ENCODE data around the gene GPER1.

The GPER1 gene

DNA sequence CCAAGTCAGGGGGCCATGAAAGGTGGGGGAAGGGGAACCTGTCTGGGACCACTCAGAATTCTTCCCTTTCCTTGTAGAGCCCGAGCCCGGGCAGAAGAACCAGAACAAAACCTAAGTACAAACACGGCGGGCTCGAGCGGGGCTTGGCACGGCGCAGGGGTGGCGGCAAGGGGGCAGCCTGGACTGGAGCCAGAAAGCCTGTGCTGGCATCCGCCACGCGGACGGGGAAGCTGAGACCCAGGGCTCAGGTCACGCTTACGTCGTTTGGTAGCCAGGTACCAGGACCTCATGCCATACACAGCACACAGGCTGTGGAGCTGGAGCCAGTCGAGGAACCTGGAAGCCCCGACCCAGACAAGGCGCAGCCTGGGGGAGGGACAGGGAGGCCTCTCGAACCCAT, 6.6 kb upstream of the GPER1 start:
- H3K9ac ChIP-seq (ENCODE audit: low read length in 2 of 2): no peak overlapping the region
- peaks cover 20% of the 10 kb centered on the region for H3K4me1 ChIP-seq (ENCODE audit: control insufficient read depth, insufficient read depth, low read length)
- H3K9me3 ChIP-seq (ENCODE audit: control insufficient read depth in 2 of 2, low read length in 2 of 2): no peaks in the 10 kb centered on the region
- no peak overlapping the region for H3K27ac ChIP-seq (ENCODE audit: low read length)
- H3K27me3 ChIP-seq (ENCODE audit: control insufficient read depth in 1 of 2, insufficient read depth in 2 of 2, low read length in 2 of 2): no peaks in the 10 kb centered on the region
- H3K36me3 ChIP-seq (ENCODE audit: control insufficient read depth in 2 of 2, insufficient read depth in 2 of 2, low read length in 2 of 2): no peaks in the 10 kb centered on the region
- H3K4me3 ChIP-seq (ENCODE audit: low read length in 2 of 2): peak overlapping the region; percentile 36 to 64

DNA sequence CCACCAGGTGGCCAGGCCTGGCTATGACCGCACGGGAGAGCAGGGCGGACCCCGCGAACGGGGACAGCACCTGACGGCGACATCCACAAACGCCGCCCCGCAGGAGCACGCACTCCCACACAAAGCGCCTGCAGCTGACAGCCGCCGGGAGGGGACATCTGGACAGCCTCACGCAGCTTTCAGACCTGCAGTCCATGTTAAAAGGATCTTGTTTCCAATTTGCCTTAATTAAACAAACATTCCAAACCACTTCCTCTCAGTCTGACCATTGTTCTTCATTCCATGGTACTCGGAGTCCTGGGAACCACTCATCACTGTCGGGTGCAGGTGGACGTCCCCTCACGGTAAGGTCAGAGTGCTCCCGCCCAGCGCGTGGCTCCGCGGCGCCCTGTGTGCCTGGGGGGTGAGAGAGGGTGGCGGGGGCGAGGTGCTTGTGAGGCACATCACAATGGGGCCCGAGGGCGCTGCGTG, 5.9 kb upstream of the GPER1 start:
- Histone ChIP-seq H3K27ac (ENCODE audit: low read length) (no peak overlapping the region), H3K36me3 (ENCODE audit: control insufficient read depth in 2 of 2, insufficient read depth in 2 of 2, low read length in 2 of 2) (no peaks in the 10 kb centered on the region), H3K4me1 (ENCODE audit: control insufficient read depth, insufficient read depth, low read length) (peaks cover 26% of the 10 kb centered on the region), H3K27me3 (ENCODE audit: control insufficient read depth in 1 of 2, insufficient read depth in 2 of 2, low read length in 2 of 2) (no peaks in the 10 kb centered on the region), H3K4me3 (ENCODE audit: low read length in 2 of 2) (peak overlapping the region; percentile 36 to 64), H3K9me3 (ENCODE audit: control insufficient read depth in 2 of 2, low read length in 2 of 2) (no peaks in the 10 kb centered on the region), H3K9ac (ENCODE audit: low read length in 2 of 2) (no peak overlapping the region)

- no peak overlapping the region for H3K4me3 ChIP-seq (ENCODE audit: low read length in 2 of 2)
- no peaks in the 10 kb centered on the region for H3K27me3 ChIP-seq (ENCODE audit: control insufficient read depth in 1 of 2, insufficient read depth in 2 of 2, low read length in 2 of 2)
- no peaks in the 10 kb centered on the region for H3K9me3 ChIP-seq (ENCODE audit: control insufficient read depth in 2 of 2, low read length in 2 of 2)
- H3K27ac ChIP-seq (ENCODE audit: low read length): no peak overlapping the region
- H3K9ac ChIP-seq (ENCODE audit: low read length in 2 of 2): no peak overlapping the region
- no peaks in the 10 kb centered on the region for H3K36me3 ChIP-seq (ENCODE audit: control insufficient read depth in 2 of 2, insufficient read depth in 2 of 2, low read length in 2 of 2)
- peaks cover 38% of the 10 kb centered on the region for H3K4me1 ChIP-seq (ENCODE audit: control insufficient read depth, insufficient read depth, low read length)
These were observed 3.9 kb upstream of the GPER1 start for GRCh38 chr7:1083729-1084657.

DNA sequence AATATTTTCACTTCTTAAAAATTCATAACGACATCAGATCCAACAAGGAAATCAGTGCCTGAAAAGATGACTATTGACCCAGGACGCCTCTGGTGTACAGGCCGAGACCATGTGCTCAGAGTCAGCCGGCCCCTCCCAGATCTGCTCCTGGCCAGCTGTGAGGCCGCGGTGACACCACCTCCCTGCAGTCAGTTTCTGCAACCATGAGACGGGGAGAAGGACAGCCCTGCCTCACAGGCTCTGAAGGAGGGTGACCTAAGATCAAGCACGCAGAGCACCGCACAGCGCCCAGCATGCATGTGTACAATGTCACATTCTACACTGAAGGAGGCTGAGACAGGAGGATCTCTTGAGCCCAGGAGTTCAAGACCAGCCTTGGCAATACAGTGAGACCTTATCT, 2.6 kb upstream of the GPER1 start:
- no peak overlapping the region for H3K9ac ChIP-seq (ENCODE audit: low read length in 2 of 2)
- no peaks in the 10 kb centered on the region for H3K36me3 ChIP-seq (ENCODE audit: control insufficient read depth in 2 of 2, insufficient read depth in 2 of 2, low read length in 2 of 2)
- no peaks in the 10 kb centered on the region for H3K9me3 ChIP-seq (ENCODE audit: control insufficient read depth in 2 of 2, low read length in 2 of 2)
- H3K27ac ChIP-seq (ENCODE audit: low read length): no peak overlapping the region
- H3K4me3 ChIP-seq (ENCODE audit: low read length in 2 of 2): no peak overlapping the region
- H3K4me1 ChIP-seq (ENCODE audit: control insufficient read depth, insufficient read depth, low read length): peaks cover 38% of the 10 kb centered on the region
- H3K27me3 ChIP-seq (ENCODE audit: control insufficient read depth in 1 of 2, insufficient read depth in 2 of 2, low read length in 2 of 2): no peaks in the 10 kb centered on the region

DNA sequence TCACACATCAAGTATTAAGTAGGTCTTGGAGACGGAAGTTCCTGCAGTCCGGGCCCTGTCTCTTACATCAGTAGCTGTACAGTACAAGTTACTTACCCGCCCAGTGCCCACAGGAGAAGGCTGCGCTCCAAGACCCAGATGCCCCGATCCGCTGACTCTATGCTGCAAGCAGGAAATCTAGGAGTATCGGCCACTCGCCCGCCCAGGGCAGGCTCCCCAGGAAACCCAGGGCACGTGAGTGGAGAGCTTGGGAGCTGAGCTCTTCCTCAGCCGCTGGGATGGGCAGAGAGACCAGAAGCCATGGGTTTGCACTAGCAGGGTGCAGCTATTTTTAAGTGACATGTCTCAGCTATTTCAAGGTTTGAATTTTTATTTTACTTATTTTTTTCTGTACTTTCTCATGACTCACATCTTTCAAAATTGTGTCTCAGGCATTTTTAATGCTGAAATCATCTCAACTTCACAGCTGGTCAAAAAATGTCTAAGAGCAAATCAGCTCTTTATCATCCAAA, 1.9 kb upstream of the GPER1 start:
- Histone ChIP-seq H3K4me3 (ENCODE audit: low read length in 2 of 2) (no peak overlapping the region), H3K9me3 (ENCODE audit: control insufficient read depth in 2 of 2, low read length in 2 of 2) (no peaks in the 10 kb centered on the region), H3K27ac (ENCODE audit: low read length) (no peak overlapping the region), H3K4me1 (ENCODE audit: control insufficient read depth, insufficient read depth, low read length) (peaks cover 38% of the 10 kb centered on the region), H3K36me3 (ENCODE audit: control insufficient read depth in 2 of 2, insufficient read depth in 2 of 2, low read length in 2 of 2) (no peaks in the 10 kb centered on the region), H3K27me3 (ENCODE audit: control insufficient read depth in 1 of 2, insufficient read depth in 2 of 2, low read length in 2 of 2) (no peaks in the 10 kb centered on the region), H3K9ac (ENCODE audit: low read length in 2 of 2) (no peak overlapping the region)

- H3K36me3 ChIP-seq (ENCODE audit: control insufficient read depth in 2 of 2, insufficient read depth in 2 of 2, low read length in 2 of 2): peaks cover 4 to 5% of the 10 kb centered on the region in 2 donors
- H3K9ac ChIP-seq (ENCODE audit: low read length in 2 of 2): peak overlapping the region; percentile 12 to 55
- no peaks in the 10 kb centered on the region for H3K9me3 ChIP-seq (ENCODE audit: control insufficient read depth in 2 of 2, low read length in 2 of 2)
- H3K27me3 ChIP-seq (ENCODE audit: control insufficient read depth in 1 of 2, insufficient read depth in 2 of 2, low read length in 2 of 2): no peaks in the 10 kb centered on the region
- H3K4me1 ChIP-seq (ENCODE audit: control insufficient read depth, insufficient read depth, low read length): peaks cover 31% of the 10 kb centered on the region
- H3K4me3 ChIP-seq (ENCODE audit: low read length in 2 of 2): peak overlapping the region; percentile 55 to 80
- H3K27ac ChIP-seq (ENCODE audit: low read length): peak overlapping the region; percentile 11
These were observed 1.1 kb upstream of the GPER1 start for GRCh38 chr7:1086588-1087464.

GRCh38 chr7:1087465-1087814, 473 bp upstream of the GPER1 start:
- H3K27ac ChIP-seq (ENCODE audit: low read length): peak overlapping the region; percentile 76
- peak overlapping the region; percentile 55 to 80 for H3K4me3 ChIP-seq (ENCODE audit: low read length in 2 of 2)
- H3K27me3 ChIP-seq (ENCODE audit: control insufficient read depth in 1 of 2, insufficient read depth in 2 of 2, low read length in 2 of 2): no peaks in the 10 kb centered on the region
- peaks cover 5 to 8% of the 10 kb centered on the region in 2 donors for H3K36me3 ChIP-seq (ENCODE audit: control insufficient read depth in 2 of 2, insufficient read depth in 2 of 2, low read length in 2 of 2)
- no peaks in the 10 kb centered on the region for H3K9me3 ChIP-seq (ENCODE audit: control insufficient read depth in 2 of 2, low read length in 2 of 2)
- peaks cover 25% of the 10 kb centered on the region for H3K4me1 ChIP-seq (ENCODE audit: control insufficient read depth, insufficient read depth, low read length)
- H3K9ac ChIP-seq (ENCODE audit: low read length in 2 of 2): peak overlapping the region in 1 of 2 donors; percentile 12

DNA sequence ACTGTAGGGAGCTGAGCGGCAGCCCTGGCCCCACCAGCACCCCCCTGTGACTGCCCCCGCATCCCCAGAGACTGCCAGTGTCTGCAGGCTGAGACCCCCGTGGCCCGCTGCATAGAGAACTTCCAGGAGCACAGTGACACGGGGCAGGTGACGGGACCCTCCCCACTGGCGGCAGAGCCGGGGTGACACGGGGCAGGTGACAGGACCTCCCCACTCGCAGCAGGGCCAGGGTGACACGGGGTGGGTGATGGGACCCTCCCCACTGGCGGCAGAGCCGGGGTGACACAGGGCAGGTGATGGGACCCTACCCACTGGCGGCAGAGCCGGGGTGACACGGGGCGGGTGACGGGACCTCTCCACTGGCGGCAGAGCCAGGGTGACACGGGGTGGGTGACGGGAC, 2.3 kb downstream of the GPER1 start:
- Histone ChIP-seq H3K9me3 (ENCODE audit: control insufficient read depth in 2 of 2, low read length in 2 of 2) (no peaks in the 10 kb centered on the region), H3K4me1 (ENCODE audit: control insufficient read depth, insufficient read depth, low read length) (peaks cover 30% of the 10 kb centered on the region), H3K36me3 (ENCODE audit: control insufficient read depth in 2 of 2, insufficient read depth in 2 of 2, low read length in 2 of 2) (peaks cover 11 to 18% of the 10 kb centered on the region in 2 donors), H3K4me3 (ENCODE audit: low read length in 2 of 2) (no peak overlapping the region), H3K9ac (ENCODE audit: low read length in 2 of 2) (no peak overlapping the region), H3K27ac (ENCODE audit: low read length) (no peak overlapping the region), H3K27me3 (ENCODE audit: control insufficient read depth in 1 of 2, insufficient read depth in 2 of 2, low read length in 2 of 2) (no peaks in the 10 kb centered on the region)

- Histone ChIP-seq H3K36me3 (ENCODE audit: control insufficient read depth in 2 of 2, insufficient read depth in 2 of 2, low read length in 2 of 2) (peaks cover 11 to 18% of the 10 kb centered on the region in 2 donors), H3K9ac (ENCODE audit: low read length in 2 of 2) (no peak overlapping the region), H3K27ac (ENCODE audit: low read length) (no peak overlapping the region), H3K4me1 (ENCODE audit: control insufficient read depth, insufficient read depth, low read length) (peaks cover 37% of the 10 kb centered on the region), H3K27me3 (ENCODE audit: control insufficient read depth in 1 of 2, insufficient read depth in 2 of 2, low read length in 2 of 2) (no peaks in the 10 kb centered on the region), H3K9me3 (ENCODE audit: control insufficient read depth in 2 of 2, low read length in 2 of 2) (no peaks in the 10 kb centered on the region), H3K4me3 (ENCODE audit: low read length in 2 of 2) (no peak overlapping the region)
These were observed 3.1 kb downstream of the GPER1 start for GRCh38 chr7:1090686-1091643.

GRCh38 chr7:1091644-1092027, 3.7 kb downstream of the GPER1 start:
- Histone ChIP-seq H3K4me1 (ENCODE audit: control insufficient read depth, insufficient read depth, low read length) (peaks cover 40% of the 10 kb centered on the region), H3K4me3 (ENCODE audit: low read length in 2 of 2) (no peak overlapping the region), H3K36me3 (ENCODE audit: control insufficient read depth in 2 of 2, insufficient read depth in 2 of 2, low read length in 2 of 2) (peaks cover 11 to 18% of the 10 kb centered on the region in 2 donors), H3K27ac (ENCODE audit: low read length) (no peak overlapping the region), H3K9ac (ENCODE audit: low read length in 2 of 2) (no peak overlapping the region), H3K27me3 (ENCODE audit: control insufficient read depth in 1 of 2, insufficient read depth in 2 of 2, low read length in 2 of 2) (no peaks in the 10 kb centered on the region), H3K9me3 (ENCODE audit: control insufficient read depth in 2 of 2, low read length in 2 of 2) (no peaks in the 10 kb centered on the region)
